ENCODE data around the gene C1orf35. TPM values are rescaled to one million over a fixed set of nuclear protein-coding genes. Genes with fewer than 3 reads are reported as not detected.

C1orf35 gene
- total RNA-seq, 6 experiments from 2014 or later, result 3.4 to 6.3 (median 5.2) TPM

DNA sequence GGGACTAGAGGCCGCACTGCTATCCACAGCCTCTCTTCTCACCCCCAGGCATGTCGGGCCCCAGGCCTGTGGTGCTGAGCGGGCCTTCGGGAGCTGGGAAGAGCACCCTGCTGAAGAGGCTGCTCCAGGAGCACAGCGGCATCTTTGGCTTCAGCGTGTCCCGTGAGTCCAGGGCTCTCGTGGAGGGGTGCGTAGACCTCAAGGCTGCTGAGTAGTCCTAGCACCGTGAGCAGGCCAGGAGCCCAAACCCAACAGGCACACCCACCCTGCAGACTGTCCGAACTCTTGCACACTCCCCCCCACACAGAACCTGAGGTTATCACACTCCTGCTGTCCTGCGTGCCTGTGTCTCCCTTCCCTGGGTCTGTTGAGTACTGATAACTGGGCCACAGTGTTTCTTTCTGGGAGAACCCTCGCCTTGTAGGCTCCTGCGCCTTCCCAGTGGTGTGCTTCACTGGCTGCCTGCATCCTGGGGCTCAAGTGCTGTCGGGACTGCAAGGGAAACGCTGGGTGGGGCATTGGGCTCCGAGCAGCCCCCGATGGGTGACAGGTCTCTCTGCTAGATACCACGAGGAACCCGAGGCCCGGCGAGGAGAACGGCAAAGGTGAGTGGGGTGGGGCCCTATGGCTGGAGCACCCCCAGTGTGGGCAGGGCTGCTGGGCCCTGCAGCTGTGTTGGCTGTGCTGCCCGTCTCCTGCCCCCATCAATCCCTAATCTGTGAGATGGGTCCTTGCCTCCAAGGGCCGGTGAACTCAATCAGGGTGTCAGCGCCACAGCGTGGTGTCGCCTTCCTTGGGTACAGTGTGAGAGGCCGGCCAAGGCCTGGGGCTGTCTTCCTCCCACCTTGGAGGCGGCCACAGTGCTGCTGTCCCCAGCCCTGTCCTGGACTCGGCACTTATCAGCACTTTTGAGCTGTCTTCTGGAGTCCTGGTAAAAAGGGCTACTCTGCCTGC, 42.6 kb upstream of the C1orf35 start:
- 29% methylated on average over 1 of the region's 31 CpGs for WGBS (ENCODE audit: insufficient coverage, low coverage, low lambda C conversion rate, missing lambda C conversion rate)
- no peak for TF ChIP-seq POLR2A (IDR thresholded peaks at IDR 0.05)
- TF ChIP-seq, protein P1, sequence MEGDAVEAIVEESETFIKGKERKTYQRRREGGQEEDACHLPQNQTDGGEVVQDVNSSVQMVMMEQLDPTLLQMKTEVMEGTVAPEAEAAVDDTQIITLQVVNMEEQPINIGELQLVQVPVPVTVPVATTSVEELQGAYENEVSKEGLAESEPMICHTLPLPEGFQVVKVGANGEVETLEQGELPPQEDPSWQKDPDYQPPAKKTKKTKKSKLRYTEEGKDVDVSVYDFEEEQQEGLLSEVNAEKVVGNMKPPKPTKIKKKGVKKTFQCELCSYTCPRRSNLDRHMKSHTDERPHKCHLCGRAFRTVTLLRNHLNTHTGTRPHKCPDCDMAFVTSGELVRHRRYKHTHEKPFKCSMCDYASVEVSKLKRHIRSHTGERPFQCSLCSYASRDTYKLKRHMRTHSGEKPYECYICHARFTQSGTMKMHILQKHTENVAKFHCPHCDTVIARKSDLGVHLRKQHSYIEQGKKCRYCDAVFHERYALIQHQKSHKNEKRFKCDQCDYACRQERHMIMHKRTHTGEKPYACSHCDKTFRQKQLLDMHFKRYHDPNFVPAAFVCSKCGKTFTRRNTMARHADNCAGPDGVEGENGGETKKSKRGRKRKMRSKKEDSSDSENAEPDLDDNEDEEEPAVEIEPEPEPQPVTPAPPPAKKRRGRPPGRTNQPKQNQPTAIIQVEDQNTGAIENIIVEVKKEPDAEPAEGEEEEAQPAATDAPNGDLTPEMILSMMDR (IDR thresholded peaks at IDR 0.05), result no peak
- no peak for ATAC-seq
- intact Hi-C loops (cut with DNase I), result no loop called here
- H3K9me3 ChIP-seq, result no peaks in the 10 kb centered on the region
- peaks cover 0 to 9% (median 4%) of the 10 kb centered on the region in 4 donors for H3K36me3 ChIP-seq
- peak in 1 of 3 donors; percentile 27 for DNase-seq
- H3K4me3 ChIP-seq, result no peak overlapping the region
- no peak overlapping the region for H3K27ac ChIP-seq
- H3K27me3 ChIP-seq, result no peaks in the 10 kb centered on the region
- peaks cover 0 to 21% (median 15%) of the 10 kb centered on the region in 4 donors for H3K4me1 ChIP-seq

DNA sequence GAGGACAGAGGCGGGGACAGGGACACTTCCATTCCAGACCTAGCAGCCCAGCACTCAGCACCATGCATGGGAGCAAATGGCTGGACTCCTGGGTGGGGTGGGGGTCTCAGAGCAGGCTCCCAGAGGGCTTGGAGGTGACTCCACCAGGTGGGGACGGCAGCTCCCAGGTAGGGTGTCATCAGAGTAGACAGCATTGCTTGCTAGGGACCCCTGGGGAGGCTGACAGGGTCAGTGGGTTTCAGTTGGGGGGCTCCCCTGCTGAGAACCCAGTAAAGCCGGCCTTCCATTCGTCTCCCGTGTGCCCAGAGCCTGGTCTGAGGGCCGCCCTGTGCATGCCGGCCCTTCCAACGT, 41.8 kb upstream of the C1orf35 start:
- TF ChIP-seq, protein P1 (IDR thresholded peaks at IDR 0.05), result no peak
- no peak for TF ChIP-seq POLR2A (IDR thresholded peaks at IDR 0.05)
- DNase-seq (peak in 1 of 3 donors; percentile 30), ATAC-seq (no peak)
- intact Hi-C loops (cut with DNase I), result no loop called here
- Histone ChIP-seq H3K27ac (no peak overlapping the region), H3K4me3 (no peak overlapping the region), H3K9me3 (no peaks in the 10 kb centered on the region), H3K36me3 (peaks cover 0 to 9% (median 4%) of the 10 kb centered on the region in 4 donors), H3K27me3 (no peaks in the 10 kb centered on the region), H3K4me1 (peaks cover 0 to 21% (median 15%) of the 10 kb centered on the region in 4 donors)
- no CpG with 5 or more reads among the region's 8 CpGs for WGBS (ENCODE audit: insufficient coverage, low coverage, low lambda C conversion rate, missing lambda C conversion rate)

DNA sequence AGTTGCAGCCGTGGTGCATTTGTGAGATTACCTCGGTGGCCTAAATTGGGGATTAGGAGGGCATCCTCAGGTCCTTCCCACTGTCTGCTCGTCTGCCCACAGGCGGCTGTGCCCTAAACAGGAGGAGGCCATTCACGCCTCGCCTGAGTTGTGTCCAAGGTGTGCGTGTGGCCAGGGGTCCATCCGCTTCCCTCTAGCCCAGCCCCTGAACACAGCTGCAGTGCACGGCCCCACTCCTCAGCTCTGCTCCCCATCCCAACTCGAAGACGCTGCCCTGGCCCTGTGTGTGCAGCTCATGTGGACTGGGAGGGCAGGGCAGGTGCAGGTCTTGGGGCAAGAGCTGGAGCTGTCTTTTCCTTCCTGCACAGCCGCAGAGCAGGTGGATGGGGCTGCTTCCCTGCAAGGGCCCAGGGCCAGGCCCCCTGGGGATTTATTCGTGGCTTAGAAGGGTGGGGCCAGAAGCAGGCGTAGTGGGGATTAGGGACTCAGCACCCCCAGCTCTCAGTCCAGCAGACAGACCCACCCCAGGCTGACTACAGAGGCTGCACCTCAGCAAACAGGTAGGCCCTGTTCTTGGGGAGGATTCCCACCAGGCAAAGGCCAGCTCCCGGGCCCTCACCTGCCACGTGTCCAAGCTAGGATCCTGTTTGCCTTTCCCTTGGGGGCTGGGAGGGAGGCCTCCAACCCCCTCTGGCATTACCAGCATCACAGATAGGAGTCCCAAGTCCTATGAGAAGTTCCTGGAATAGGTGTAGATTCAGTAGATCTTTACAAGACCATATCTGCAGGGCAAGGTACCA, 41.3 kb upstream of the C1orf35 start:
- Histone ChIP-seq H3K27ac (no peak overlapping the region), H3K27me3 (no peaks in the 10 kb centered on the region), H3K4me1 (peaks cover 0 to 21% (median 15%) of the 10 kb centered on the region in 4 donors), H3K36me3 (peaks cover 0 to 9% (median 4%) of the 10 kb centered on the region in 4 donors), H3K9me3 (no peaks in the 10 kb centered on the region), H3K4me3 (no peak overlapping the region)
- intact Hi-C loops (cut with DNase I), result no loop called here
- TF ChIP-seq POLR2A (IDR thresholded peaks at IDR 0.05), result no peak
- TF ChIP-seq, protein P1 (IDR thresholded peaks at IDR 0.05), result no peak
- WGBS (ENCODE audit: insufficient coverage, low coverage, low lambda C conversion rate, missing lambda C conversion rate), result 67% methylated on average over 1 of the region's 16 CpGs
- DNase-seq (peak in 2 of 3 donors; percentile 21 to 46), ATAC-seq (no peak)

DNA sequence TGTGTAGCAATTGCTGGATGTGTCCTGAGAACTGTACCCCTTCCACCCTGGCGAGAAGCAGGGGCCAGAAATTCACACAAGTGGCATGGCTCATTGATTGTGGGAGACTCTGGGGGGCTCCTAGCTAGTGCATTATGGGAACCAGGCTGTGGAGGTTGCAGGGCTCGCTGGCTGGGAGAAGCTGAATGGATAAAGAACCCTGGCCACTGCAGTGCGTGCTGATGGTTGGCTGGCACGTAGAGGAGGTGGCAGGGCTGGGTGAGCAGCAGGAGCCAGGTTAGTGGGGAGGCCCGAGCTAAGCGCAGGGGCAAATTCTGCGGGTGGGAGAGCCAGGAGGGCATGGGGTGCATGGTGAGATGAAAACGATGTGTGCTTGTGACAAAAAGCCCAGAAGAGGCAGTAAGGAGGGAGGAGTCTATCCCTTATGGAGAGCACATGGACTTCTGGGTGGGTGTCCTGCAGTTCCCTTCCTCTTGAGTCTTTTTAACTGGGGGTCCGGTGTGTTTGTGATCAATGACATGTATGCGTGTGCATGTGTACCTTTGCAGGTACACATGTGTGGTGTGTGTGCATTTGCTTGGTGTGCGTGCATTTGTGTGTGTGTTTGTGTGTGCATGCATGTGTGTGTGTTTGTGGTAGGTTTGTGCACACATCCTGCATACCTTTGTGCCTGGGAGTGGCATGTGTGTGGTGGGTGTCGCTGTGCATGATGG, 40.5 kb upstream of the C1orf35 start:
- WGBS (ENCODE audit: insufficient coverage, low coverage, low lambda C conversion rate, missing lambda C conversion rate), result 90% methylated on average over 8 of the region's 12 CpGs
- Histone ChIP-seq H3K4me1 (peaks cover 0 to 21% (median 15%) of the 10 kb centered on the region in 4 donors), H3K27ac (no peak overlapping the region), H3K27me3 (no peaks in the 10 kb centered on the region), H3K4me3 (no peak overlapping the region), H3K9me3 (no peaks in the 10 kb centered on the region), H3K36me3 (peaks cover 0 to 4% (median 3%) of the 10 kb centered on the region in 4 donors)
- TF ChIP-seq POLR2A (IDR thresholded peaks at IDR 0.05), result no peak
- TF ChIP-seq, protein P1 (IDR thresholded peaks at IDR 0.05), result no peak
- DNase-seq (peak in 2 of 3 donors; percentile 38 to 51), ATAC-seq (no peak)
- intact Hi-C loops (cut with DNase I), result no loop called here
